ENCODE data around the gene HCN3. TPM values are rescaled to one million over a fixed set of nuclear protein-coding genes. Genes with fewer than 3 reads are reported as not detected.

The HCN3 gene
- total and polyA plus RNA-seq, 2 of the 13 experiments (the other 11 are each of a cell fraction or from before 2014, with no cell fraction given) = 2.4 to 10.2 TPM

DNA sequence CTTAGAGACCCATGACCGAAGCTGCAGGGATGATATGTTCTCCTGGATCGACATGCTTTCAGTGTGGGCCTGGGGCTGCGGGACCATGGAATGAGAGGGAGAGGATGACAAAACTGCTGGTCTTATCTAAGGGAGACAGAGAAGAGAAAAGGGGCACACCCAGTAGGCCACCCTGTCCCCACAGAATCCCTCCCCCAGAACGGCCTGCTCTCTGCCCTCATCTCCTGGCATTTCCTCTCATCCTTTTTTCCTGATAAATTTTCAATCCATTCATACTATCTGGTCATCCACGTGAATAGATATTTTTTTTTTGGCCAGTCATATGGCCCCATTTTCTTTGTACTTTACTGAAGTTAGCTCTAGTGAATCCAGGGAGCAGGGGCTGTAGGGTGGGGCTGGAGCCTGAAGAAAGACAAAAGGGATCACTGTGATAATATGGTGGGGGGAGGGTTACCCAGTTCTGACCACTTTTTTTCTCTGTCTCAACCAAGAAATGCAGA lies 24.1 kb downstream of the HCN3 start, which contains the start of gene PKLR:
TSS of gene PKLR (minus strand) at position 97 of the 500 bp plus-strand sequence. CDS start at position 54, 43 bp downstream.
- Histone ChIP-seq H2AFZ (ENCODE audit: low read length) (peak within 1 kb of the TSS; percentile 61), H3K79me2 (ENCODE audit: insufficient read depth, low read length) (peaks cover 13% of the 10 kb centered on the region), H3K4me2 (ENCODE audit: low read depth, low read length) (peak within 1 kb of the TSS; percentile 89), H3K4me3 (replicated peaks in 1 of 3; ENCODE audit: insufficient read depth in 1 of 3, low read depth in 2 of 3, low read length in 3 of 3) (peak within 1 kb of the TSS; percentile 28 to 69 (median 44); a peak in 5 of 6 replicates), H3K9ac (ENCODE audit: insufficient read depth, low read depth, low read length) (peak within 1 kb of the TSS; percentile 77), H3K27me3 (ENCODE audit: control insufficient read depth in 1 of 2, insufficient read depth in 2 of 2, low read length in 2 of 2) (no peaks in the 10 kb centered on the region; a peak in 1 of 5 replicates), H3K4me1 (ENCODE audit: insufficient read depth, low read length) (peaks cover 81% of the 10 kb centered on the region), H3K36me3 (replicated peaks in 1 of 2; ENCODE audit: control insufficient read depth in 1 of 2, insufficient read depth in 2 of 2, low read length in 2 of 2) (no peaks in the 10 kb centered on the region), H4K20me1 (ENCODE audit: insufficient read depth, low read length) (no peaks in the 10 kb centered on the region), H3K9me3 (ENCODE audit: low read length) (no peaks in the 10 kb centered on the region), H3K27ac (ENCODE audit: extremely low read length, insufficient read depth, low read length) (peak within 1 kb of the TSS; percentile 95)
- ChIA-PET CTCF (ENCODE audit: low intra/inter-chr PET ratio, low total read pairs) (no interaction called here), POLR2A (interaction anchor here (0.7 to 2.9 kb wide), 7 partner anchors 9 to 46 kb away, joined by 3 to 17 read pairs (median 3); partner anchors contain the start of genes CLK2, ENTREP3 and SCAMP3)
- no peak for FAIRE-seq
- ATAC-seq = no peak
- intact Hi-C loops (cut with micrococcal nuclease; ENCODE audit: unreplicated experiment) (loop anchor here (10.0 kb wide), 1 partner anchor 97 kb away; the partner anchor contains the start of genes MTX1 and THBS3), in situ Hi-C loops (cut with HindIII; ENCODE audit: extremely low pct_ligation_motif_present, low pct_unique_long_range_greater_than_20kb) (loop anchor here (10.0 kb wide), 1 partner anchor 47 kb away; the partner anchor contains the start of gene ENTREP3)
- TF ChIP-seq ZNF616 (CRISPR knock-in tag; IDR thresholded peaks at IDR 0.05; ENCODE audit: low read depth) (no peak), ZBTB20 (CRISPR knock-in tag; IDR thresholded peaks at IDR 0.05; ENCODE audit: borderline replicate concordance, low read depth) (no peak), ZNF546 (CRISPR knock-in tag; conservative IDR thresholded peaks at IDR 0.05) (0 out of 2 replicates have a peak, but pooled peaks have one; percentile 31), ZNF7 (CRISPR knock-in tag; IDR thresholded peaks at IDR 0.05) (no peak), FIP1L1 (IDR thresholded peaks at IDR 0.05; ENCODE audit: borderline replicate concordance, insufficient read depth, low read depth, low read length) (no peak), ZFP36L1 (CRISPR knock-in tag; IDR thresholded peaks at IDR 0.05) (0 out of 2 replicates have a peak, but pooled peaks have one; percentile 14), MED13 (CRISPR knock-in tag; IDR thresholded peaks at IDR 0.05) (no peak), MBD4 (IDR thresholded peaks at IDR 0.05; ENCODE audit: borderline replicate concordance, low read length) (0 out of 2 replicates have a peak, but pooled peaks have one; percentile 7), HMG20A (CRISPR knock-in tag; IDR thresholded peaks at IDR 0.05; ENCODE audit: borderline replicate concordance) (no peak), ZMYM4 (CRISPR knock-in tag; IDR thresholded peaks at IDR 0.05) (no peak)
- TF ChIP-seq, protein P1, sequence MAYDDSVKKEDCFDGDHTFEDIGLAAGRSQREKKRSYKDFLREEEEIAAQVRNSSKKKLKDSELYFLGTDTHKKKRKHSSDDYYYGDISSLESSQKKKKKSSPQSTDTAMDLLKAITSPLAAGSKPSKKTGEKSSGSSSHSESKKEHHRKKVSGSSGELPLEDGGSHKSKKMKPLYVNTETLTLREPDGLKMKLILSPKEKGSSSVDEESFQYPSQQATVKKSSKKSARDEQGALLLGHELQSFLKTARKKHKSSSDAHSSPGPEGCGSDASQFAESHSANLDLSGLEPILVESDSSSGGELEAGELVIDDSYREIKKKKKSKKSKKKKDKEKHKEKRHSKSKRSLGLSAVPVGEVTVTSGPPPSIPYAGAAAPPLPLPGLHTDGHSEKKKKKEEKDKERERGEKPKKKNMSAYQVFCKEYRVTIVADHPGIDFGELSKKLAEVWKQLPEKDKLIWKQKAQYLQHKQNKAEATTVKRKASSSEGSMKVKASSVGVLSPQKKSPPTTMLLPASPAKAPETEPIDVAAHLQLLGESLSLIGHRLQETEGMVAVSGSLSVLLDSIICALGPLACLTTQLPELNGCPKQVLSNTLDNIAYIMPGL (CRISPR knock-in tag; IDR thresholded peaks at IDR 0.05; ENCODE audit: borderline replicate concordance in 1 of 2, low read depth in 1 of 2) = peak in 1 of 2 experiments; percentile 3; a peak in 1 of 4 replicates
- TF ChIP-seq, protein P2, sequence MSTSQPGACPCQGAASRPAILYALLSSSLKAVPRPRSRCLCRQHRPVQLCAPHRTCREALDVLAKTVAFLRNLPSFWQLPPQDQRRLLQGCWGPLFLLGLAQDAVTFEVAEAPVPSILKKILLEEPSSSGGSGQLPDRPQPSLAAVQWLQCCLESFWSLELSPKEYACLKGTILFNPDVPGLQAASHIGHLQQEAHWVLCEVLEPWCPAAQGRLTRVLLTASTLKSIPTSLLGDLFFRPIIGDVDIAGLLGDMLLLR (CRISPR knock-in tag; IDR thresholded peaks at IDR 0.05) = no peak
- TF ChIP-seq, protein P3, sequence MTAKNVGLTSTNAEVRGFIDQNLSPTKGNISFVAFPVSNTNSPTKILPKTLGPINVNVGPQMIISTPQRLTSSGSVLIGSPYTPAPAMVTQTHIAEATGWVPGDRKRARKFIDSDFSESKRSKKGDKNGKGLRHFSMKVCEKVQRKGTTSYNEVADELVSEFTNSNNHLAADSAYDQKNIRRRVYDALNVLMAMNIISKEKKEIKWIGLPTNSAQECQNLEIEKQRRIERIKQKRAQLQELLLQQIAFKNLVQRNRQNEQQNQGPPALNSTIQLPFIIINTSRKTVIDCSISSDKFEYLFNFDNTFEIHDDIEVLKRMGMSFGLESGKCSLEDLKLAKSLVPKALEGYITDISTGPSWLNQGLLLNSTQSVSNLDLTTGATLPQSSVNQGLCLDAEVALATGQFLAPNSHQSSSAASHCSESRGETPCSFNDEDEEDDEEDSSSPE (CRISPR knock-in tag; IDR thresholded peaks at IDR 0.05) = no peak
- WGBS (ENCODE audit: low lambda C conversion rate) = 58% methylated on average over 5 of the region's 5 CpGs
- no peak for DNase-seq (ENCODE audit: low spot score)
- BruUV-seq (replicated peaks) = no TSS peak
